ENCODE data around the gene FUT2. TPM values are rescaled to one million over a fixed set of nuclear protein-coding genes. Genes with fewer than 3 reads are reported as not detected.
"Not testable (repeated sequence)": the region's sequence is repeated elsewhere in the genome, so short reads cannot be mapped to it uniquely, and the experiment has no call there.

Gene FUT2
- total RNA-seq, 1 donor from 2014 or later = not detected

DNA sequence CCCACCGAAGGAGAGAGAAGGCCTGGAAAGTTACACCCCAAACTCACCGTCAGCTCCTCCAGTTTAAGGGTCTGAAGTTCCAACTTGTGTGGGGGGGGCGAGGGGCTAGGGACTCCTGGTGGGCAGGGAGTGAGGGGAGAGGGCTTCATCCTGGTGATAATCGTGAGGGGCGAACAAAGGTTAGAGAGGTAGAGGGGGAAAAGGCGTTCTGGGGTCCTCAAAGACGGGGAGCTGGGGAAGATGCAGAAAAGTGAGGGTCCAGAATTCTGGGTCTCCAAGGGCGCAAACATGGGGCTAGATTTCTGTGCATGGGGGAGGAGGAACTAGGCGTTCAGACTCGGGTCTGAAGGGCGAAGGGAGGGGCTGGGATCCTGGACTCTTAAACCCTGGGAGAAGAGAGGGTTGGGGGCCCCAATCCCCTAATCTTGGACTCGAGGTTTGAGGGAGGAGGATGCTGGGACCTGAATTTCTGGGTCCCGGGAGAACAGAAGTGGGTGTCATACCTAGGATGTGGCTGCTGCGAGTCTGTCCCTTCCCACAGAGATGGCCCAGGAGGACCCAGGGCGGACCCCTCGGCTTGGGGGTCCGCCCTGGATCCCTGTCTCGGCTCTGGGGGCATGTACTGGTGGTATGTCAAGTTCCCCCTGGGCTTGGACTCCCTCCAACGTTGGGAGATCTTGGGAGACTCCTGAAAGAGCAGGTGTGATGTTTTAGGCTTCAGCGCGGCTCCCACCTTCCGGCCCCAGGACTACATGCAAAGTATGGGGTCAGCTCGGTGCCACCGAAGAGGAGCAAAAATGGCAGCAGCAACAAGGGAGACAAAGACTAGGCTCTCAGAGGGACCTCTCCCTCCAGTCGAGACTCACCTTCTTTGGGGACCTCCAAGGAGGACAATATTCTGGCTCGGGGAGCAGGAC is 19.2 kb downstream of the FUT2 start:
- Histone ChIP-seq H3K9ac (ENCODE audit: low read depth in 1 of 3, low read length in 3 of 3) (peak overlapping the region; percentile 76 to 82 (median 81)), H3K27me3 (ENCODE audit: control insufficient read depth in 3 of 3, insufficient read depth in 3 of 3, low read length in 3 of 3) (no peaks in the 10 kb centered on the region), H3K4me1 (ENCODE audit: control insufficient read depth in 3 of 3, insufficient read depth in 3 of 3, low read length in 3 of 3) (peaks cover 46 to 63% (median 51%) of the 10 kb centered on the region in 3 donors), H3K27ac (ENCODE audit: low read depth, low read length) (peak overlapping the region; percentile 80), H3K4me3 (ENCODE audit: low read length in 3 of 3) (peak overlapping the region; percentile 67 to 70 (median 67)), H3K36me3 (ENCODE audit: control insufficient read depth in 3 of 3, insufficient read depth in 3 of 3, low read length in 3 of 3) (peaks cover 4 to 13% (median 11%) of the 10 kb centered on the region in 3 donors), H3K9me3 (ENCODE audit: control insufficient read depth in 3 of 3, low read length in 3 of 3) (peaks cover 0 to 3% (median 0%) of the 10 kb centered on the region in 3 donors)

DNA sequence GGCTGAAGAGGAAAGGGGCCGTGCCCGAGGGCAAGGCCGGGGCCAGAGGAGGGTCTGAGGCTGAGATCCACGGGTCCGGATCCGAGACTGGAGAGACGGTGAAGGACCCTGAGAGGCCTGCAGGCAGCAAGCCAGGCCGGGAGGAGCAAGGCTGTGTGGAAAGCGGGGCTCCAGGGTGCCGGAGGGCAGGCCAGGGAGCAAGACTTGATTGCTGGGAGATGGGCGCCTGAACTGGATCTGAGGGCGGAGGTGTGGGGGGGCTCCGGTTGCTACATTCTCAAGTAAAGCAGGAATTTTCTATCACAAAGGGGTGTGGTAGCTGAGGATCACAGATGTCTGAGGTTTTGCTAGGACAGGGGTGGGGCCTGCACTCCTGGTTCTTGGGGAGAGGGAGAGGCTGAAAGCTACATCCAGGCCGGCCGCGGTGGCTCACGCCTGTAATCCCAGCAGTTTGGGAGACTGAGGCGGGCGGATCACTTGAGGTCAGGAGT is 20.0 kb downstream of the FUT2 start:
- peaks cover 0 to 3% (median 0%) of the 10 kb centered on the region in 3 donors for H3K9me3 ChIP-seq (ENCODE audit: control insufficient read depth in 3 of 3, low read length in 3 of 3)
- no peaks in the 10 kb centered on the region for H3K27me3 ChIP-seq (ENCODE audit: control insufficient read depth in 3 of 3, insufficient read depth in 3 of 3, low read length in 3 of 3)
- H3K36me3 ChIP-seq (ENCODE audit: control insufficient read depth in 3 of 3, insufficient read depth in 3 of 3, low read length in 3 of 3) = peaks cover 4 to 13% (median 11%) of the 10 kb centered on the region in 3 donors
- H3K4me3 ChIP-seq (ENCODE audit: low read length in 3 of 3) = peak overlapping the region; percentile 67 to 70 (median 67)
- peak overlapping the region; percentile 80 for H3K27ac ChIP-seq (ENCODE audit: low read depth, low read length)
- H3K4me1 ChIP-seq (ENCODE audit: control insufficient read depth in 3 of 3, insufficient read depth in 3 of 3, low read length in 3 of 3) = peaks cover 48 to 68% (median 57%) of the 10 kb centered on the region in 3 donors
- H3K9ac ChIP-seq (ENCODE audit: low read depth in 1 of 3, low read length in 3 of 3) = peak overlapping the region; percentile 70 to 81 (median 76)

DNA sequence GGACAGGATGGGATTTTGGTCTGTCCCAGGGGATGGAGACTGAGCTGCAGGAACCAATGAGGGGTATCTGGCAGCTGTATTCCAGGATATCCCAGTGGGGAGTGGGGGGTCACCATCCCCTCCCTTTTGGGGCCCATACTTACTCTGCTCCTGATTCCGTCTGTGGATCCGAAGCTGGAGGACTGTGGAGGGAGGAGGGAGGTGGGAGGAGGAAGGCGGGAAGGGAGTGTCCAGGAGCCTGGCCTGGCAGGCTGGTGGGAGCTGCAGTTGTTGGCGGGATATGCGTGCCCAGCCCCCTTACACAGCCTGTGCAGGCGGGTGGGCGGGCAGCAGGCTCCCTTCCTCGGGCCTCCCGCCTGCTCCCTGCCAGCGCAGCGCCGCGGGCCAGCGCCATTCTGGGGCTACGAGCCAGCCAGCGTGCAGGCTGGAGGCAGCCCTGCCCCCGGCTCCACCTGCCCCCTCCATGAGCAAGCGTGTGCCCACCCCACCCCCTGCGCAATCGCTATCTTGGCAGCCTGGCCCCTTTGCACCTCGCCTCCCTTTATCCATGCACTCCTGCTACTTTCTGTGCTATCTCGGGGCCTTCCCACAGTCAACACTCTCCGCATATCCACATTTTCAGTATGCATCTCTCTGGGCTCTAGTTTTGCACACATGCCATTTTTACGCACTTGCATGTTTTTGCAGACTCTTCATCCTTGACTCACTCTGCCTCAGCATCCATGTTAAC is 21.0 kb downstream of the FUT2 start:
- Histone ChIP-seq H3K4me1 (ENCODE audit: control insufficient read depth in 3 of 3, insufficient read depth in 3 of 3, low read length in 3 of 3) (peaks cover 51 to 75% (median 58%) of the 10 kb centered on the region in 3 donors), H3K9ac (ENCODE audit: low read depth in 1 of 3, low read length in 3 of 3) (peak overlapping the region in 2 of 3 donors; percentile 40 to 76), H3K27me3 (ENCODE audit: control insufficient read depth in 3 of 3, insufficient read depth in 3 of 3, low read length in 3 of 3) (no peaks in the 10 kb centered on the region), H3K27ac (ENCODE audit: low read depth, low read length) (peak overlapping the region; percentile 80), H3K36me3 (ENCODE audit: control insufficient read depth in 3 of 3, insufficient read depth in 3 of 3, low read length in 3 of 3) (peaks cover 4 to 13% (median 11%) of the 10 kb centered on the region in 3 donors), H3K9me3 (ENCODE audit: control insufficient read depth in 3 of 3, low read length in 3 of 3) (no peaks in the 10 kb centered on the region), H3K4me3 (ENCODE audit: low read length in 3 of 3) (peak overlapping the region; percentile 67 to 72 (median 72))

DNA sequence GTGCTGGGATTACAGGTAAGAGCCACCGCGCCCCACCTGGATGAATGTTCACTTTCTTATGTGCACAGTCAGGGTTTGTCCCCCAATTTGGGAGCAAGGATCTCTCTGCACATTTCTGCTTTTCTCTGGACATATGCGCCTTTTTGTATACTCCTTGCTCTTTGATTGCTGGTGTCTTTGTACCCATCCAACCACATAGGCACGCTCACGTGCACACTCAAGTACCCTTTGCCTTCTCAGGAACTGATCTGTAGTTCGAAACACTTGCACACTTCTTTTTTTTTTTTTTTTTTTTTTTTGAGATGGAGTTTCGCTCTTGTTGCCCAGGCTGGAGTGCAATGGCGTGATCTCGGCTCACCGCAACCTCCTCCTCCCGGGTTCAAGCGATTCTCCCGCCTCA is 22.3 kb downstream of the FUT2 start:
- H3K27me3 ChIP-seq (ENCODE audit: control insufficient read depth in 3 of 3, insufficient read depth in 3 of 3, low read length in 3 of 3); H3K36me3 ChIP-seq (ENCODE audit: control insufficient read depth in 3 of 3, insufficient read depth in 3 of 3, low read length in 3 of 3); H3K9me3 ChIP-seq (ENCODE audit: control insufficient read depth in 3 of 3, low read length in 3 of 3): not testable (repeated sequence)
- H3K4me1 ChIP-seq (ENCODE audit: control insufficient read depth in 3 of 3, insufficient read depth in 3 of 3, low read length in 3 of 3) = peaks cover 51 to 72% (median 55%) of the 10 kb centered on the region in 3 donors
- peak overlapping the region; percentile 97 for H3K27ac ChIP-seq (ENCODE audit: low read depth, low read length)
- H3K9ac ChIP-seq (ENCODE audit: low read depth in 1 of 3, low read length in 3 of 3) = peak overlapping the region; percentile 32 to 99 (median 97)
- H3K4me3 ChIP-seq (ENCODE audit: low read length in 3 of 3) = peak overlapping the region; percentile 85 to 88 (median 86)

DNA sequence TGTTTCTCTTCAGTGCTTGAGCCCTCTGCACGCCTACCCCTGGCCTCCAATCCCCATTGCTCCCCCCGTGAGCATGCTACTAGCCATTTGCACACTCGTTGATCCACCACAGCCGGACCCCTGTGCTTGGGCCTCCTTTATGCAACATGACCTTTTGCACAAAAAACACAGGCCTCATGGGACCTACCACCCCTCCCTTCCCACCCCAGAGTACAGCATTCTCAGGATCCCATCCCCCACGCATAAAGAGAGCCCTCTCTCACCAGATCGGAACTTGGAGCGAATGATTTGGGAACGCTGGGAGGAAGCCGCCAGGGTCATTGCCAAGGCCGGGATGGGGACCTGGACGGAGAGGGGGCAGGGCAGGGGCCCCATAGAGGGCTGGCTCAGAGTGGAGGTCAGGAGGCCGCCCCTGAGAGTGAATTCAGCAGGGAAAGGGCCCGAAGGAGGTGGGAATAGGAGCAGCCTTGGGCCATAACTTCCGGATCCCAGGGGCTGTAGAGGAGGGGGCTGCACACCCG is 23.0 kb downstream of the FUT2 start:
- no peaks in the 10 kb centered on the region for H3K27me3 ChIP-seq (ENCODE audit: control insufficient read depth in 3 of 3, insufficient read depth in 3 of 3, low read length in 3 of 3)

DNA sequence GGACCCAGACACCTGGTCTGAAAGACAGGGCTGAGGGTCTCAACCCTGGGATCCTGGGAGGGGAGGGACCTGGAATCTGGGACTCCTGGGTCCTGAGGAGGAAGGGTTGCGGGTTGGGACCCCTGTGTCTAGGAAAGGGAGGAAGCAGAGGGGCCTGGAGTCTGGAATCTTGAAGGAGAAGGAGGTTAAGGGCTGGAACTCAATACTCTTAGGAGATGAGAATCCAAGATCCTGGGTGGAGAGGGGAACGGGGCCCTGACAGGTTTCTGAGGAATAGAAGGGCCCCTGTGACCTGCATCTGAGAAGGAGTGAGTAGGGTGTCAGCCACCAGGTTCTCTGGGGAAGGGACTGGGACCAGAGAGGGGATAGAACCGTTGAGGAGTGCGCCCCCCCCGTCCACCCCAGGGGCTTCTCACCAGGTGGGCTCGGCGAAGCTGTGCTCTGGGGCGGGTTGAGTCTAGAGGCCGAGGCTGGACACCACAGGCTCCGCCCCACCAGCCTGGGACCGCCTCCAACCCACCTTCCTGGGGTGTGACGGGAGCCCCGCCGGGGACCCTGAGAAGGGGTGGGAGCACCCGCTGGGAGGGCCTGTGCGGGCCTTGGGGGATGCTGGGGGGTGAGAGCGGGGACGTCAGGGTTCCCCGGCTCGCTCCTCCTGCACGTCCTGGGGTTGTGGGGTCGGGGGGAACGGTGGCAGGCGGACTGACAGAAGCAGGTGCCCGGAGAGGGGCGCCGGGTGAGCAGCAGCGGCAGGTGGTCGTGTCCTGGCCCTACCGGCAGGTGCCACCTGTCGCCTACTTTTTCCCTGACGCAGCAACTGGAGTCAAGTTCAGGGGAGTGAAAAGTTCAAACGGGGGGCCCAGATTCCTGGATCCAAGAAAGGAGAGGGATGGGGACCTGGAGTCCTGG is 23.7 kb downstream of the FUT2 start, which contains the start of gene MAMSTR:
MAMSTR (minus strand) TSS at position 463 of the 909 bp plus-strand sequence. CDS start 694 bp downstream, outside the sequence.
- H3K9me3 ChIP-seq (ENCODE audit: control insufficient read depth in 3 of 3, low read length in 3 of 3) = no peaks in the 10 kb centered on the region
- peak within 1 kb of the TSS; percentile 94 to 99 (median 97) for H3K9ac ChIP-seq (ENCODE audit: low read depth in 1 of 3, low read length in 3 of 3)
- H3K27ac ChIP-seq (ENCODE audit: low read depth, low read length) = peak within 1 kb of the TSS; percentile 97
- H3K4me1 ChIP-seq (ENCODE audit: control insufficient read depth in 3 of 3, insufficient read depth in 3 of 3, low read length in 3 of 3) = peaks cover 50 to 68% (median 56%) of the 10 kb centered on the region in 3 donors
- peak within 1 kb of the TSS; percentile 85 to 88 (median 86) for H3K4me3 ChIP-seq (ENCODE audit: low read length in 3 of 3)
- peaks cover 0 to 5% (median 4%) of the 10 kb centered on the region in 3 donors for H3K36me3 ChIP-seq (ENCODE audit: control insufficient read depth in 3 of 3, insufficient read depth in 3 of 3, low read length in 3 of 3)
- H3K27me3 ChIP-seq (ENCODE audit: control insufficient read depth in 3 of 3, insufficient read depth in 3 of 3, low read length in 3 of 3) = no peaks in the 10 kb centered on the region

More for the DNA sequence above, 23.0 kb downstream of the FUT2 start:
- H3K4me1 ChIP-seq (ENCODE audit: control insufficient read depth in 3 of 3, insufficient read depth in 3 of 3, low read length in 3 of 3) = peaks cover 46 to 66% (median 54%) of the 10 kb centered on the region in 3 donors
- H3K9ac ChIP-seq (ENCODE audit: low read depth in 1 of 3, low read length in 3 of 3) = peak overlapping the region; percentile 94 to 99 (median 97)
- H3K36me3 ChIP-seq (ENCODE audit: control insufficient read depth in 3 of 3, insufficient read depth in 3 of 3, low read length in 3 of 3) = peaks cover 0 to 5% (median 4%) of the 10 kb centered on the region in 3 donors
- H3K27ac ChIP-seq (ENCODE audit: low read depth, low read length) = peak overlapping the region; percentile 97
- H3K4me3 ChIP-seq (ENCODE audit: low read length in 3 of 3) = peak overlapping the region; percentile 85 to 88 (median 86)
- H3K9me3 ChIP-seq (ENCODE audit: control insufficient read depth in 3 of 3, low read length in 3 of 3) = no peaks in the 10 kb centered on the region

DNA sequence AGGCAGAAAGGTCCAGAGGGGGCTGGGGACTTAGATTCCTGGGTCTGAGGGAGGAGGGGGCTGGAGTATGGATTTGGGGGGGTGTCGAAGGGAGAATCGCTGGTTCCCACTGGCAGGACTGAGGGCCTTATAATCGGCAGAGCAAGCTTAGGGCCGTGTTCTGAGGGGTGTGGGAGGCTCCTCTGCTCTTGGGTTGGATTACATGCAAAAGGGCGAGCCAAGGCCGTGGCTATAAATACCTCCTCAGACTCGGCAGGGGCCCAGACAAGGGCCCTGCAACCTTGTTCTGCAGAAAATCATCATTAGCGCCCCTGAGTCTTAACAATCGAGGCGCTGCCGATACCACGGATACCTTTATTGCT is 24.5 kb downstream of the FUT2 start:
- Histone ChIP-seq H3K4me1 (ENCODE audit: control insufficient read depth in 3 of 3, insufficient read depth in 3 of 3, low read length in 3 of 3) (peaks cover 46 to 66% (median 52%) of the 10 kb centered on the region in 3 donors), H3K4me3 (ENCODE audit: low read length in 3 of 3) (peak overlapping the region; percentile 85 to 88 (median 86)), H3K36me3 (ENCODE audit: control insufficient read depth in 3 of 3, insufficient read depth in 3 of 3, low read length in 3 of 3) (peaks cover 0 to 6% (median 3%) of the 10 kb centered on the region in 3 donors), H3K27me3 (ENCODE audit: control insufficient read depth in 3 of 3, insufficient read depth in 3 of 3, low read length in 3 of 3) (no peaks in the 10 kb centered on the region), H3K27ac (ENCODE audit: low read depth, low read length) (peak overlapping the region; percentile 97), H3K9me3 (ENCODE audit: control insufficient read depth in 3 of 3, low read length in 3 of 3) (no peaks in the 10 kb centered on the region), H3K9ac (ENCODE audit: low read depth in 1 of 3, low read length in 3 of 3) (peak overlapping the region; percentile 94 to 99 (median 97))

DNA sequence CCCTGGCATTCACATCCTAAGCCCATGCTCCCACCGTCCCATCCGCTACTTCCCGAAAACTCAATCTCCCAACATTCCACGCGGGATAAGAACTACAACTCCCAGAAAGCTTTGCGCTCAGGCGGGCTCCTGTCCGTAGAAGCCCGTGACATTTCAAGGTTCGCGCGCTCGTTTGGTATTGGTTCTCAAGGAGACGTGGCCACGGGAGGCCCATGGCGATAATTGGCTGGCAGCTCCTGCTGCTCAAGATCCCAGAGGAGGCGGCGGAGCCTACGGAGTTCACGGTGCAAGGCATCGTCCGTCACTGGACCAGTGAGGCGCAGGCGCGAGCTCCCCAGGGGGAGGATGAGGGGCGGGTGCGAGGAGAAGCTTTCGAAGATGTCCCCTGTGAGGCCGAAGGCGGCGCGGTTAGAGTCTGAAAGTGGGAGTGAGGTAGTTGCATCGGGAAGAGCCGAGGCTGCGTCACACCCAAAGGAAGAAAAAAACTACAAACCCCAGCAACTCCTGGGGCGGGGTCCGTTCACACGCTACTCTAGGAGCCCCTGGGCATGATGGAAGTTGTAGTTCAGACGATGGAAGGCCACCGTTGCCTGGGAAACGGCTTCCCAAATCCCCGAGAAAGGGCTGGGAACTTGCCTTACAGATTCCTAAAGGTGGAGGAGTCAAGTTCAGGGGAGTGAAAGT is 25.0 kb downstream of the FUT2 start:
- Histone ChIP-seq H3K4me3 (ENCODE audit: low read length in 3 of 3) (peak overlapping the region; percentile 85 to 88 (median 86)), H3K27me3 (ENCODE audit: control insufficient read depth in 3 of 3, insufficient read depth in 3 of 3, low read length in 3 of 3) (no peaks in the 10 kb centered on the region), H3K36me3 (ENCODE audit: control insufficient read depth in 3 of 3, insufficient read depth in 3 of 3, low read length in 3 of 3) (peaks cover 0 to 4% (median 0%) of the 10 kb centered on the region in 3 donors), H3K9ac (ENCODE audit: low read depth in 1 of 3, low read length in 3 of 3) (peak overlapping the region; percentile 94 to 99 (median 97)), H3K4me1 (ENCODE audit: control insufficient read depth in 3 of 3, insufficient read depth in 3 of 3, low read length in 3 of 3) (peaks cover 41 to 63% (median 47%) of the 10 kb centered on the region in 3 donors), H3K27ac (ENCODE audit: low read depth, low read length) (peak overlapping the region; percentile 97), H3K9me3 (ENCODE audit: control insufficient read depth in 3 of 3, low read length in 3 of 3) (no peaks in the 10 kb centered on the region)
